GM12878 (cell line): ENCODE measurements around the gene EPHB1. TPM values are rescaled to one million over a fixed set of nuclear protein-coding genes. Genes with fewer than 3 reads are reported as not detected.

Source experiments
- ASH2L ChIP-seq: fragments of 300-600, 200-600 bp; sonication (generic); IDR thresholded peaks from 2 replicates; pipeline ENCODE4 v1.6.1; 2017; ENCODE audit warnings: low read depth, mild to moderate bottlenecking, borderline replicate concordance
- ATF2 ChIP-seq: IDR thresholded peaks from 2 replicates; pipeline ENCODE4 v1.6.1; 2012; ENCODE audit warnings: low read length, inconsistent platforms
- CBFB ChIP-seq: IDR thresholded peaks from 2 replicates; pipeline ENCODE4 v1.6.1; 2016; ENCODE audit warnings: antibody characterized with exemption, low read depth
- CHD4 ChIP-seq: fragments of 200-600 bp; sonication (generic); IDR thresholded peaks from 2 replicates; pipeline ENCODE4 v1.6.1; 2016; ENCODE audit warnings: mild to moderate bottlenecking
- ETV6 ChIP-seq, 2 experiments: fragments of 450-650 bp in 1 of 2; IDR thresholded peaks in 1 of 2; conservative IDR thresholded peaks in 1 of 2; 2 replicates each; pipeline ENCODE4 v1.6.1; 2014; ENCODE audit warnings: antibody characterized with exemption in 1 of 2, borderline replicate concordance in 1 of 2, low read depth in 1 of 2, mild to moderate bottlenecking in 1 of 2, moderate library complexity in 1 of 2
- EZH2 ChIP-seq: IDR thresholded peaks from 2 replicates; pipeline ENCODE4 v1.6.1; 2012; ENCODE audit warnings: low read depth, mild to moderate bottlenecking, control low read depth, inconsistent platforms, low read length, borderline replicate concordance; ENCODE audit not compliant: control insufficient read depth
- IKZF1 ChIP-seq: fragments of 450-650 bp; conservative IDR thresholded peaks from 2 replicates; pipeline ENCODE4 v1.6.1; 2017; ENCODE audit warnings: antibody characterized with exemption, mild to moderate bottlenecking
- MYC ChIP-seq: IDR thresholded peaks from 2 replicates; pipeline ENCODE4 v1.6.1; 2011; ENCODE audit warnings: mild to moderate bottlenecking, low read length, moderate library complexity, inconsistent platforms; ENCODE audit not compliant: insufficient read depth, insufficient replicate concordance, insufficient read length, severe bottlenecking
- NFIC ChIP-seq: IDR thresholded peaks from 2 replicates; pipeline ENCODE4 v1.6.1; 2012; ENCODE audit warnings: low read depth, mild to moderate bottlenecking, inconsistent platforms, low read length, moderate library complexity
- PML ChIP-seq: IDR thresholded peaks from 2 replicates; pipeline ENCODE4 v1.6.1; 2012; ENCODE audit warnings: low read length, inconsistent platforms
- RCOR1 ChIP-seq: conservative IDR thresholded peaks from 2 replicates; pipeline ENCODE4 v1.6.1; 2012; ENCODE audit warnings: low read depth, low read length, improper control_type of control experiment
- REST ChIP-seq: IDR thresholded peaks from 2 replicates; pipeline ENCODE4 v1.6.1; 2012; ENCODE audit warnings: mild to moderate bottlenecking, low read depth, low read length
- SPI1 ChIP-seq: IDR thresholded peaks from 2 replicates; pipeline ENCODE4 v1.6.1; 2011; ENCODE audit warnings: low read depth, mild to moderate bottlenecking, low read length, moderate library complexity, borderline replicate concordance; ENCODE audit not compliant: insufficient read depth
- ZNF217 ChIP-seq: fragments of 450-650 bp; IDR thresholded peaks from 2 replicates; pipeline ENCODE4 v1.6.1; 2017; ENCODE audit warnings: antibody characterized with exemption, mild to moderate bottlenecking
- ZZZ3 ChIP-seq: IDR thresholded peaks from 2 replicates; pipeline ENCODE4 v1.6.1; 2011; ENCODE audit warnings: low read depth; ENCODE audit not compliant: control insufficient read depth, insufficient read length
- polyA plus RNA-seq, 11 experiments: library from polyadenylated mRNA; depleted of rRNA in 4 of 11; unstranded in 6 of 11; stranded (reverse) in 5 of 11; fragments of >200 nt; fragmentation: Nextera tagmentation in 4 of 11; fragmentation: Illumina TruSeq in 1 of 11; extraction: Ambion mirVana in 4 of 11; extraction: Trizol in 1 of 11; gene quantifications; 1 replicate in 1 of 11; 2 replicates in 10 of 11; pipeline versions ENCODE4 v1.2.1 to v1.2.3, GENCODE V29; 2011 to 2016; ENCODE audit warnings: inconsistent platforms in 2 of 11, missing spikeins in 2 of 11, low read depth in 1 of 11
- total RNA-seq, 4 experiments: library from RNA; depleted of rRNA in 3 of 4; stranded (reverse); fragments of >200 nt in 3 of 4; fragmentation: Illumina TruSeq in 1 of 4; extraction: Trizol in 1 of 4; gene quantifications; 2 replicates each; pipeline versions ENCODE4 v1.2.1 to v1.2.3, GENCODE V29; 2013 to 2021
- TF ChIP-seq, protein P1 (sequence below): IDR thresholded peaks from 2 replicates; pipeline ENCODE4 v1.6.1; 2012; ENCODE audit warnings: low read depth, low read length, improper control_type of control experiment
- TF ChIP-seq, protein P2 (sequence below): fragments of 450-650 bp; conservative IDR thresholded peaks from 2 replicates; pipeline ENCODE4 v1.6.1; 2017; ENCODE audit warnings: mild to moderate bottlenecking, moderate library complexity
- TF ChIP-seq, protein P3 (sequence below): fragments of 450-650 bp; formaldehyde crosslinking; IDR thresholded peaks from 2 replicates; pipeline ENCODE4 v1.4.0; 2020; ENCODE audit warnings: mild to moderate bottlenecking, moderate library complexity

EPHB1 gene
- total and polyA plus RNA-seq, 10 of the 15 experiments (the other 5 are each of a cell fraction or from before 2014, with no cell fraction given), result 0.33 to 23.8 (median 1.2) TPM

DNA sequence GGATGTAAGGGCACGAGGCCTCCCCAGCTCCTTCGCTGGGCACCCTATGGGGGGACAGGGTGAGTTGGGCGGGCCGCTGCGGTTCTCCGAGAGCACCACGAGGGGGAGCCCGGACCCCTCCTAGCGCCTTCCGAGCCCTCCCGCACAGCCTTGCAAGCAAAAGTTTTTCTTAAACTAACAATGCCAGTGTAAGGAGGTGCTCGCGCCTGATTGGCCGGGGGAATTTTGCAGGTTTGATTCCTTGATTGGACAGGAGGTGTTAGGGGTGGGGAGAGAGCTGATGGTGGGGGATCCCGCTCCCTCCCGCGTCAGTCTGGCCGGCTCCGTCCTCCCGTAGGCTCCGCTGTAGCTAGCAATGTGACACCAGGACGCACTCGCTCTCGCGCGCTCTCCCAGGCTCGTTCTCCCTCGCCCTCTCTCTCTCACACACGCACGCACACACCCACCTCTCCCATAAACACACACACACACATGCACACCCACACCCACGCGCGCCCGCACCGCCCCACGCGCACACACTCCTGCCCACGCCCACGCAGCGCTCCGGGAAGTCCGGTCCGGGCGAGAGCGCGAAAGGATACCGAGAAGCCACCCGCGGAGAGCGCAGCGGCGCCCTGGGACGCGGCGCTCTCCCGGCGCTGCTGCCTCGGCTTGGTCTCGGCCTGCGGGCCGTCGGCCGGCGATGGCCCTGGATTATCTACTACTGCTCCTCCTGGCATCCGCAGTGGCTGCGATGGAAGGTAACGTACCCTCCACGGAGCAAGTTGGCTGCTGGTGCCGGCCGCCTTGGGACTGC, at the start of gene EPHB1 (continued):
- no peak for TF ChIP-seq REST
- no peak for TF ChIP-seq PML
- no peak for TF ChIP-seq ATF2
- 0 out of 2 replicates have a peak, but pooled peaks have one; percentile 25 for TF ChIP-seq RCOR1
- TF ChIP-seq IKZF1, result peak; percentile 96
- TF ChIP-seq, protein P1, sequence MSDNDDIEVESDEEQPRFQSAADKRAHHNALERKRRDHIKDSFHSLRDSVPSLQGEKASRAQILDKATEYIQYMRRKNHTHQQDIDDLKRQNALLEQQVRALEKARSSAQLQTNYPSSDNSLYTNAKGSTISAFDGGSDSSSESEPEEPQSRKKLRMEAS, result no peak
- TF ChIP-seq ETV6 (conservative IDR thresholded peaks at IDR 0.05 in 1 of 2, IDR thresholded peaks at IDR 0.05 in 1 of 2; ENCODE audit: borderline replicate concordance in 1 of 2, low read depth in 1 of 2), result no peak
- no peak for TF ChIP-seq MYC
- TF ChIP-seq CHD4, result no peak
- TF ChIP-seq ASH2L, result no peak
- 0 out of 2 replicates have a peak, but pooled peaks have one; percentile 25 for TF ChIP-seq ZNF217
- TF ChIP-seq EZH2, result no peak
- TF ChIP-seq, protein P2, sequence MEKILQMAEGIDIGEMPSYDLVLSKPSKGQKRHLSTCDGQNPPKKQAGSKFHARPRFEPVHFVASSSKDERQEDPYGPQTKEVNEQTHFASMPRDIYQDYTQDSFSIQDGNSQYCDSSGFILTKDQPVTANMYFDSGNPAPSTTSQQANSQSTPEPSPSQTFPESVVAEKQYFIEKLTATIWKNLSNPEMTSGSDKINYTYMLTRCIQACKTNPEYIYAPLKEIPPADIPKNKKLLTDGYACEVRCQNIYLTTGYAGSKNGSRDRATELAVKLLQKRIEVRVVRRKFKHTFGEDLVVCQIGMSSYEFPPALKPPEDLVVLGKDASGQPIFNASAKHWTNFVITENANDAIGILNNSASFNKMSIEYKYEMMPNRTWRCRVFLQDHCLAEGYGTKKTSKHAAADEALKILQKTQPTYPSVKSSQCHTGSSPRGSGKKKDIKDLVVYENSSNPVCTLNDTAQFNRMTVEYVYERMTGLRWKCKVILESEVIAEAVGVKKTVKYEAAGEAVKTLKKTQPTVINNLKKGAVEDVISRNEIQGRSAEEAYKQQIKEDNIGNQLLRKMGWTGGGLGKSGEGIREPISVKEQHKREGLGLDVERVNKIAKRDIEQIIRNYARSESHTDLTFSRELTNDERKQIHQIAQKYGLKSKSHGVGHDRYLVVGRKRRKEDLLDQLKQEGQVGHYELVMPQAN, result peak; percentile 94
- TF ChIP-seq CBFB, result no peak
- TF ChIP-seq, protein P3, sequence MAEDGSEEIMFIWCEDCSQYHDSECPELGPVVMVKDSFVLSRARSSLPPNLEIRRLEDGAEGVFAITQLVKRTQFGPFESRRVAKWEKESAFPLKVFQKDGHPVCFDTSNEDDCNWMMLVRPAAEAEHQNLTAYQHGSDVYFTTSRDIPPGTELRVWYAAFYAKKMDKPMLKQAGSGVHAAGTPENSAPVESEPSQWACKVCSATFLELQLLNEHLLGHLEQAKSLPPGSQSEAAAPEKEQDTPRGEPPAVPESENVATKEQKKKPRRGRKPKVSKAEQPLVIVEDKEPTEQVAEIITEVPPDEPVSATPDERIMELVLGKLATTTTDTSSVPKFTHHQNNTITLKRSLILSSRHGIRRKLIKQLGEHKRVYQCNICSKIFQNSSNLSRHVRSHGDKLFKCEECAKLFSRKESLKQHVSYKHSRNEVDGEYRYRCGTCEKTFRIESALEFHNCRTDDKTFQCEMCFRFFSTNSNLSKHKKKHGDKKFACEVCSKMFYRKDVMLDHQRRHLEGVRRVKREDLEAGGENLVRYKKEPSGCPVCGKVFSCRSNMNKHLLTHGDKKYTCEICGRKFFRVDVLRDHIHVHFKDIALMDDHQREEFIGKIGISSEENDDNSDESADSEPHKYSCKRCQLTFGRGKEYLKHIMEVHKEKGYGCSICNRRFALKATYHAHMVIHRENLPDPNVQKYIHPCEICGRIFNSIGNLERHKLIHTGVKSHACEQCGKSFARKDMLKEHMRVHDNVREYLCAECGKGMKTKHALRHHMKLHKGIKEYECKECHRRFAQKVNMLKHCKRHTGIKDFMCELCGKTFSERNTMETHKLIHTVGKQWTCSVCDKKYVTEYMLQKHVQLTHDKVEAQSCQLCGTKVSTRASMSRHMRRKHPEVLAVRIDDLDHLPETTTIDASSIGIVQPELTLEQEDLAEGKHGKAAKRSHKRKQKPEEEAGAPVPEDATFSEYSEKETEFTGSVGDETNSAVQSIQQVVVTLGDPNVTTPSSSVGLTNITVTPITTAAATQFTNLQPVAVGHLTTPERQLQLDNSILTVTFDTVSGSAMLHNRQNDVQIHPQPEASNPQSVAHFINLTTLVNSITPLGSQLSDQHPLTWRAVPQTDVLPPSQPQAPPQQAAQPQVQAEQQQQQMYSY (CRISPR knock-in tag), result no peak
- no peak for TF ChIP-seq NFIC
- TF ChIP-seq SPI1, result no peak
- TF ChIP-seq ZZZ3, result no peak
